Occipital lobe (tissue), 2 donors: ENCODE measurements around the gene ZIC3. TPM values are rescaled to one million over a fixed set of nuclear protein-coding genes. Genes with fewer than 3 reads are reported as not detected.
A peak's percentile ranks its signal among the peaks of the same experiment; 100 is the strongest.
"Not testable (repeated sequence)": the region's sequence is repeated elsewhere in the genome, so short reads cannot be mapped to it uniquely, and the experiment has no call there.

ENCODE experiments used
- DNase-seq: peaks from one replicate; lab custom pipeline; 2025; lab: John Stamatoyannopoulos, UW
- total RNA-seq: library from RNA; depleted of rRNA; stranded (reverse); fragments of >200 nt; gene quantifications from one replicate; pipeline ENCODE4 v1.2.3, GENCODE V29; 2014

Gene ZIC3
- total RNA-seq: 1.4 TPM

- peak; percentile 22 for DNase-seq
Observed at GRCh38 chrX:137565921-137566745, at the start of gene ZIC3. Gene ZIC3, plus strand, starts transcription at chrX:137566127. Its CDS starts 565 bp downstream, at chrX:137566692.

GRCh38 chrX:137519459-137519858, 46.5 kb upstream of the ZIC3 start:
- DNase-seq: no peak

GRCh38 chrX:137545711-137546651, 19.9 kb upstream of the ZIC3 start:
- DNase-seq: no peak

- DNase-seq: no peak
Observed at GRCh38 chrX:137547291-137547690, 18.6 kb upstream of the ZIC3 start.

GRCh38 chrX:137548261-137548660, 17.7 kb upstream of the ZIC3 start:
- no peak for DNase-seq

GRCh38 chrX:137549073-137549472, 16.9 kb upstream of the ZIC3 start:
- no peak for DNase-seq

- DNase-seq: no peak
Observed at GRCh38 chrX:137549851-137550664, 15.9 kb upstream of the ZIC3 start.

GRCh38 chrX:137550665-137551261, 15.2 kb upstream of the ZIC3 start:
- DNase-seq: no peak

- not testable (repeated sequence) for DNase-seq
Observed at GRCh38 chrX:137552098-137552497, 13.8 kb upstream of the ZIC3 start.

- DNase-seq: no peak
Observed at GRCh38 chrX:137562096-137562495, 3.8 kb upstream of the ZIC3 start.

- DNase-seq: no peak
Observed at GRCh38 chrX:137563681-137564651, 2.0 kb upstream of the ZIC3 start.

GRCh38 chrX:137565318-137565904, 516 bp upstream of the ZIC3 start:
- DNase-seq: no peak

- DNase-seq: no peak
Observed at GRCh38 chrX:137566746-137567679, 1.1 kb downstream of the ZIC3 start.

GRCh38 chrX:137567682-137568232, 1.8 kb downstream of the ZIC3 start:
- no peak for DNase-seq

GRCh38 chrX:137568741-137569469, 3.0 kb downstream of the ZIC3 start:
- no peak for DNase-seq

GRCh38 chrX:137569470-137569891, 3.6 kb downstream of the ZIC3 start:
- no peak for DNase-seq
